ENCODE measurements around the gene DMAP1. TPM values are rescaled to one million over a fixed set of nuclear protein-coding genes. Genes with fewer than 3 reads are reported as not detected.

The DMAP1 gene
- total and polyA plus RNA-seq, 9 of the 15 experiments (the other 6 are each of a cell fraction or from before 2014, with no cell fraction given): 1.5 to 51.2 (median 30.3) TPM

- TF ChIP-seq MGA (IDR thresholded peaks at IDR 0.05) (peak; percentile 49; the same call in 1 of the 2 replicates), ATF2 (CRISPR knock-in tag; IDR thresholded peaks at IDR 0.05) (no peak), PBX2 (CRISPR knock-in tag; IDR thresholded peaks at IDR 0.05; ENCODE audit: low read depth) (no peak), PBX2 (tag; conservative IDR thresholded peaks at IDR 0.05; ENCODE audit: low read depth) (no peak), TCF7 (IDR thresholded peaks at IDR 0.05; ENCODE audit: borderline replicate concordance) (peak; percentile 95), MYBL2 (IDR thresholded peaks at IDR 0.05; ENCODE audit: low read depth) (no peak), MYBL2 (CRISPR knock-in tag; IDR thresholded peaks at IDR 0.05; ENCODE audit: borderline replicate concordance) (no peak), CGGBP1 (CRISPR knock-in tag; IDR thresholded peaks at IDR 0.05) (peak; percentile 95; the same call in 1 of the 2 replicates), EP300 (IDR thresholded peaks at IDR 0.05; ENCODE audit: low read length) (peak; percentile 27; the same call in 1 of the 2 replicates), HNRNPL (IDR thresholded peaks at IDR 0.05; ENCODE audit: low read depth, low read length) (no peak)
Observed at GRCh38 chr1:44213222-44214112, at the start of gene DMAP1 (continued).

Measured in K562 (cell line).